Prostate gland (tissue), 2 donors: Measurements from ENCODE around the gene OR10Z1. TPM values are rescaled to one million over a fixed set of nuclear protein-coding genes. Genes with fewer than 3 reads are reported as not detected.

Source experiments
- DNase-seq: peaks from one replicate; pipeline ENCODE4 v3.0.0-alpha.2; 2019; ENCODE audit warnings: low spot score
- H3K27ac ChIP-seq, 2 donors: fragments of 200-600 bp; sonication (generic); 2 replicates each; pipeline ENCODE4 v1.5.1; 2017 to 2019
- H3K27me3 ChIP-seq: fragments of 200-600 bp; sonication (generic); replicated peaks from 2 replicates; pipeline ENCODE4 v1.5.1; 2019; ENCODE audit not compliant: insufficient read depth
- H3K36me3 ChIP-seq, 2 donors: fragments of 200-600 bp; sonication (generic); 1 replicate in 1 of 2; 2 replicates in 1 of 2; pipeline versions ENCODE4 v1.5.1 to v1.8.1; 2017 to 2019
- H3K4me1 ChIP-seq: fragments of 200-600 bp; sonication (generic); replicated peaks from 2 replicates; pipeline ENCODE4 v1.5.1; 2019
- H3K4me3 ChIP-seq, 2 donors: fragments of 200-600 bp; sonication (generic); 2 replicates each; pipeline ENCODE4 v1.5.1; 2017 to 2019
- H3K9me3 ChIP-seq: fragments of 200-600 bp; sonication (generic); 2 replicates; pipeline ENCODE4 v1.5.1; 2017
- POLR2A ChIP-seq: fragments of 450-650 bp; IDR thresholded peaks from one replicate; pipeline ENCODE4 v1.6.1; 2016; ENCODE audit warnings: antibody characterized with exemption, mild to moderate bottlenecking
- POLR2AphosphoS5 ChIP-seq: sonication (generic); formaldehyde crosslinking; IDR thresholded peaks from one replicate; pipeline ENCODE4 v1.6.1; 2017; ENCODE audit warnings: antibody characterized with exemption
- WGBS: methylation state at CpG from one replicate; pipeline ENCODE4 v1.1.5; 2018; 5-methylcytosine and 5-hydroxymethylcytosine counted together
- intact Hi-C: fragments of 100-400 bp; cut with DNase I; formaldehyde crosslinking; loops from one replicate; pipeline ENCODE4 v1.14.2; 2022
- total RNA-seq, 2 donors: library from RNA; depleted of rRNA; stranded (reverse); fragments of >200 nt; gene quantifications; one replicate each; pipeline ENCODE4 v1.1.0, GENCODE V29; 2016
- TF ChIP-seq, protein P1 (sequence below), 4 experiments: fragments of 200-600 bp in 2 of 4; fragments of 450-650 bp in 2 of 4; sonication (generic) in 2 of 4; IDR thresholded peaks; 1 replicate in 3 of 4; 2 replicates in 1 of 4; pipeline ENCODE4 v1.5.1; 2016 to 2019; ENCODE audit warnings: antibody characterized with exemption in 4 of 4, mild to moderate bottlenecking in 2 of 4, moderate library complexity in 2 of 4

Gene OR10Z1
- total RNA-seq, 2 donors from 2014 or later = not detected

DNA sequence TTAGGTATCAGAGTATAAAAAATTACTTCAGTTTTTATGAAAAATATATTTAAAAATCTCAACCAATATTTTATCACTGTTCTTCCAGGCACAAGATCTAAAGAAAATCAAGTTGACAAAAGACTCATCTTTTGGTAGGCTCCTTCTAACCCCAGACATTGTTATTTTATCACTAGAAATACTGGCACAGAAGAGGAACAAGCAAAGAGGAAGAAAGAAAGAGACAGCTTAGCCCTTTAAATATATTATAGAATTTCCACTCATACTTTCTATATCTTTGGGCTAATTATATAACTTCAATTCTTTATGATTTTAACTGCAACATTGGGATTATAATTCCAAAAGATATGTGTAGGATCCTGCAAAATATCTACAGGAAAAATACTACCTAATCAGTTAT is 49.0 kb downstream of the OR10Z1 start:
- DNase-seq = no peak
- Histone ChIP-seq H3K27me3 (no peaks in the 10 kb centered on the region), H3K9me3 (no peaks in the 10 kb centered on the region), H3K36me3 (no peaks in the 10 kb centered on the region), H3K4me3 (no peak overlapping the region), H3K27ac (no peak overlapping the region), H3K4me1 (no peaks in the 10 kb centered on the region)
- intact Hi-C loops = no loop called here
- TF ChIP-seq, protein P1, sequence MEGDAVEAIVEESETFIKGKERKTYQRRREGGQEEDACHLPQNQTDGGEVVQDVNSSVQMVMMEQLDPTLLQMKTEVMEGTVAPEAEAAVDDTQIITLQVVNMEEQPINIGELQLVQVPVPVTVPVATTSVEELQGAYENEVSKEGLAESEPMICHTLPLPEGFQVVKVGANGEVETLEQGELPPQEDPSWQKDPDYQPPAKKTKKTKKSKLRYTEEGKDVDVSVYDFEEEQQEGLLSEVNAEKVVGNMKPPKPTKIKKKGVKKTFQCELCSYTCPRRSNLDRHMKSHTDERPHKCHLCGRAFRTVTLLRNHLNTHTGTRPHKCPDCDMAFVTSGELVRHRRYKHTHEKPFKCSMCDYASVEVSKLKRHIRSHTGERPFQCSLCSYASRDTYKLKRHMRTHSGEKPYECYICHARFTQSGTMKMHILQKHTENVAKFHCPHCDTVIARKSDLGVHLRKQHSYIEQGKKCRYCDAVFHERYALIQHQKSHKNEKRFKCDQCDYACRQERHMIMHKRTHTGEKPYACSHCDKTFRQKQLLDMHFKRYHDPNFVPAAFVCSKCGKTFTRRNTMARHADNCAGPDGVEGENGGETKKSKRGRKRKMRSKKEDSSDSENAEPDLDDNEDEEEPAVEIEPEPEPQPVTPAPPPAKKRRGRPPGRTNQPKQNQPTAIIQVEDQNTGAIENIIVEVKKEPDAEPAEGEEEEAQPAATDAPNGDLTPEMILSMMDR (IDR thresholded peaks at IDR 0.05) = no peak
- no peak for TF ChIP-seq POLR2A
- TF ChIP-seq POLR2AphosphoS5 = no peak

DNA sequence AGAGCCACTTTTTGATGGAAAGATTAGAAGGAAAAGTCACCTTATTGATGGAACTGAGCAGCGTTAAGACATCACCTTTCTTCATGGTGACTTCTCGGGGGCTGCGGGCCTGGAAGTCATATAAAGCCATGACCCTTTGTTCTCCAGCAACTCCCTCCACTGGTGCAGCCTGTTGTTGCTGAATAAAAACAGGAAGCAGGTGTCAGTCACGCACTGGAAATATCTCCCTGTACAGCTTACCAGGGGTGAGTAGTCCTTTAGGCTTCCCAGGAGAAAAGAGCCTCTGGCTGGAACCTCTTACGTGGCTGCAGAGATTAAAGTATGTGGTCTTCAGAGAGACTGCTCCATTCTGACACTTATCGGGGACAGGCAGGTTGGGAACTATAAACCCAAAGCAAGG is 49.5 kb downstream of the OR10Z1 start:
- intact Hi-C loops = no loop called here
- Histone ChIP-seq H3K36me3 (no peaks in the 10 kb centered on the region), H3K27ac (no peak overlapping the region), H3K27me3 (no peaks in the 10 kb centered on the region), H3K9me3 (no peaks in the 10 kb centered on the region), H3K4me3 (no peak overlapping the region), H3K4me1 (no peaks in the 10 kb centered on the region)
- 62% methylated on average over 6 of the region's 6 CpGs for WGBS
- DNase-seq = no peak
- TF ChIP-seq POLR2AphosphoS5 (no peak), POLR2A (no peak)
- TF ChIP-seq, protein P1 (IDR thresholded peaks at IDR 0.05) = no peak

Other genes with a start within 250 kb of the OR10Z1 start
- not detected for gene OR10T2, start 205.8 kb upstream of the OR10Z1 start, total RNA-seq
- not detected for gene OR10K2, start 179.0 kb upstream of the OR10Z1 start, total RNA-seq
- not detected for gene OR10K1, start 143.4 kb upstream of the OR10Z1 start, total RNA-seq
- not detected for gene OR10R2, start 133.0 kb upstream of the OR10Z1 start, total RNA-seq
- not detected for gene OR6Y1, start 50.9 kb upstream of the OR10Z1 start, total RNA-seq
- gene OR6P1, start 34.7 kb upstream of the OR10Z1 start, total RNA-seq = not detected
- gene OR10X1, start 25.4 kb upstream of the OR10Z1 start, total RNA-seq = not detected
- under 1 TPM in 1 of 2 donors, not detected in 1; 0.28 TPM for gene SPTA1, start 81.4 kb downstream of the OR10Z1 start, total RNA-seq
- not detected for gene OR6K2, start 95.4 kb downstream of the OR10Z1 start, total RNA-seq
- not detected for gene OR6K3, start 115.5 kb downstream of the OR10Z1 start, total RNA-seq
- not detected for gene OR6K6, start 149.5 kb downstream of the OR10Z1 start, total RNA-seq
- gene OR6N1, start 166.9 kb downstream of the OR10Z1 start, total RNA-seq = not detected
- not detected for gene OR6N2, start 175.9 kb downstream of the OR10Z1 start, total RNA-seq
- 10 to 100 TPM in 1 of 2 donors, under 1 TPM in 1; 0.36 to 11.4 TPM for gene MNDA, start 226.1 kb downstream of the OR10Z1 start, total RNA-seq